B cell (primary cell): ENCODE measurements around the gene RRP1. TPM values are rescaled to one million over a fixed set of nuclear protein-coding genes. Genes with fewer than 3 reads are reported as not detected.

Source experiments
- ATAC-seq: fragments of 200-7000 bp; cut with Tn5 transposase; one replicate; pipeline ENCODE4 v1.10.0; 2021; ENCODE audit warnings: low read depth, mild to moderate bottlenecking, moderate number of reproducible peaks, moderate library complexity
- CTCF ChIA-PET: fragments of 350-600 bp; sonication (Branson Sonifier 250); formaldehyde crosslinking; loops from one replicate; lab custom pipeline; 2021; ENCODE audit warnings: antibody characterized with exemption, inconsistent platforms; lab: Charles Lee
- POLR2A ChIA-PET: fragments of 350-600 bp; sonication (Branson Sonifier 250); formaldehyde crosslinking; loops from one replicate; lab custom pipeline; 2021; ENCODE audit warnings: antibody characterized with exemption; lab: Charles Lee
- DNase-seq: peaks from one replicate; pipeline ENCODE4 v3.0.0; 2013
- H2AFZ ChIP-seq: 2 replicates; pipeline ENCODE4 v1.6.1; 2012; ENCODE audit warnings: mild to moderate bottlenecking, low read depth, low read length; ENCODE audit not compliant: insufficient read depth, poor library complexity, severe bottlenecking
- H3K27ac ChIP-seq, 2 donors: 1 replicate in 1 of 2; 2 replicates in 1 of 2; pipeline ENCODE4 v1.5.1; 2012 to 2013; ENCODE audit warnings: low read length in 2 of 2, mild to moderate bottlenecking in 2 of 2, moderate library complexity in 1 of 2
- H3K27me3 ChIP-seq, 4 experiments: fragments of 200-600 bp in 1 of 4; sonication (generic) in 1 of 4; replicated peaks in 1 of 4; 1 replicate in 2 of 4; 2 replicates in 2 of 4; pipeline versions ENCODE4 v1.6.1 to v1.7.0; 2013 to 2016; ENCODE audit warnings: low read length in 3 of 4, mild to moderate bottlenecking in 2 of 4, mixed read lengths in 1 of 4, moderate library complexity in 1 of 4; ENCODE audit not compliant: insufficient read depth in 4 of 4, control insufficient read depth in 3 of 4; ENCODE audit errors: control extremely low read depth in 1 of 4
- H3K36me3 ChIP-seq, 2 experiments: replicated peaks in 1 of 2; 1 replicate in 1 of 2; 2 replicates in 1 of 2; pipeline versions ENCODE4 v1.6.1 to v1.7.1; 2013; ENCODE audit warnings: low read length in 1 of 2; ENCODE audit not compliant: insufficient read depth in 2 of 2, control insufficient read depth in 1 of 2; ENCODE audit errors: control extremely low read depth in 1 of 2, extremely low read depth in 1 of 2
- H3K4me1 ChIP-seq, 2 donors: fragments of 200-600 bp in 1 of 2; sonication (generic) in 1 of 2; 1 replicate in 1 of 2; 2 replicates in 1 of 2; pipeline versions ENCODE4 v1.5.1 to v1.6.1; 2013 to 2017; ENCODE audit warnings: low read length in 2 of 2; ENCODE audit not compliant: control insufficient read depth in 2 of 2, insufficient read depth in 2 of 2
- H3K4me2 ChIP-seq: replicated peaks from 2 replicates; pipeline ENCODE3; 2012; ENCODE audit warnings: mild to moderate bottlenecking, low read depth, low read length; ENCODE audit not compliant: poor library complexity, severe bottlenecking
- H3K4me3 ChIP-seq, 5 experiments: fragments of 200-600 bp in 1 of 5; sonication (generic) in 1 of 5; 1 replicate in 3 of 5; 2 replicates in 2 of 5; pipeline versions ENCODE4 v1.5.1 to v1.7.0; 2011 to 2016; ENCODE audit warnings: low read length in 4 of 5, mild to moderate bottlenecking in 4 of 5, low read depth in 2 of 5, control low read depth in 1 of 5, moderate library complexity in 1 of 5; ENCODE audit not compliant: insufficient read depth in 1 of 5; ENCODE audit errors: control extremely low read depth in 1 of 5, extremely low read depth in 1 of 5
- H3K79me2 ChIP-seq: fragments of 200-600 bp; sonication (generic); one replicate; pipeline ENCODE4 v1.6.0; 2016; ENCODE audit warnings: low read length; ENCODE audit not compliant: control insufficient read depth, insufficient read depth
- H3K9ac ChIP-seq: fragments of 200-600 bp; sonication (generic); 2 replicates; pipeline ENCODE4 v1.6.1; 2017; ENCODE audit warnings: mild to moderate bottlenecking, low read length, moderate library complexity
- H3K9me3 ChIP-seq, 3 donors: one replicate each; pipeline versions ENCODE4 v1.6.1 to v1.7.1; 2013; ENCODE audit warnings: low read length in 2 of 3; ENCODE audit not compliant: control insufficient read depth in 2 of 3, insufficient read depth in 1 of 3; ENCODE audit errors: control extremely low read depth in 1 of 3
- H4K20me1 ChIP-seq: 2 replicates; pipeline ENCODE4 v1.6.0; 2012; ENCODE audit warnings: mild to moderate bottlenecking, low read length; ENCODE audit not compliant: insufficient read depth, control insufficient read depth, poor library complexity, severe bottlenecking
- H3K27ac Mint-ChIP-seq: one replicate; pipeline ENCODE4 v1.8.0; 2021; ENCODE audit warnings: mixed read lengths
- H3K27me3 Mint-ChIP-seq: one replicate; pipeline ENCODE4 v1.8.0; 2021; ENCODE audit warnings: mixed read lengths
- H3K4me1 Mint-ChIP-seq: one replicate; pipeline ENCODE4 v1.8.0; 2021; ENCODE audit warnings: mixed read lengths
- H3K4me3 Mint-ChIP-seq: one replicate; pipeline ENCODE4 v1.8.0; 2021; ENCODE audit warnings: mixed read lengths
- H3K9me3 Mint-ChIP-seq: one replicate; pipeline ENCODE4 v1.8.0; 2022; ENCODE audit warnings: mixed read lengths; ENCODE audit not compliant: insufficient read depth
- CTCF ChIP-seq: fragments of 200-600 bp; IDR thresholded peaks from one replicate; pipeline ENCODE4 v1.8.0; 2022; ENCODE audit warnings: antibody characterized with exemption, mild to moderate bottlenecking
- EZH2 ChIP-seq: IDR thresholded peaks from 2 replicates; pipeline ENCODE4 v1.6.1; 2012; ENCODE audit warnings: borderline replicate concordance, low read depth, mild to moderate bottlenecking, moderate library complexity, low read length; ENCODE audit not compliant: insufficient read depth, poor library complexity, severe bottlenecking
- WGBS: methylation state at CpG from one replicate; pipeline ENCODE4 v1.1.5; 2013; ENCODE audit warnings: missing lambda C conversion rate; ENCODE audit not compliant: insufficient coverage; 5-methylcytosine and 5-hydroxymethylcytosine counted together
- intact Hi-C: fragments of 100-400 bp; cut with micrococcal nuclease; formaldehyde crosslinking; loops from one replicate; pipeline ENCODE4 v1.10.0; 2022
- polyA plus RNA-seq: library from polyadenylated mRNA; depleted of rRNA; stranded (reverse); fragments of >200 nt; gene quantifications from 2 replicates; pipeline ENCODE4 v1.2.3, GENCODE V29; 2012
- total RNA-seq, 2 donors: library from RNA; stranded (reverse); fragments of 120-200 nt in 1 of 2; gene quantifications; 1 replicate in 1 of 2; 2 replicates in 1 of 2; pipeline versions ENCODE4 v1.2.3 to v1.2.4, GENCODE V29; 2013 to 2022

Gene RRP1
- total and polyA plus RNA-seq, 2 donors (not counting 1 experiment from before 2014, with no cell fraction given): 9.6 to 27.8 TPM

DNA sequence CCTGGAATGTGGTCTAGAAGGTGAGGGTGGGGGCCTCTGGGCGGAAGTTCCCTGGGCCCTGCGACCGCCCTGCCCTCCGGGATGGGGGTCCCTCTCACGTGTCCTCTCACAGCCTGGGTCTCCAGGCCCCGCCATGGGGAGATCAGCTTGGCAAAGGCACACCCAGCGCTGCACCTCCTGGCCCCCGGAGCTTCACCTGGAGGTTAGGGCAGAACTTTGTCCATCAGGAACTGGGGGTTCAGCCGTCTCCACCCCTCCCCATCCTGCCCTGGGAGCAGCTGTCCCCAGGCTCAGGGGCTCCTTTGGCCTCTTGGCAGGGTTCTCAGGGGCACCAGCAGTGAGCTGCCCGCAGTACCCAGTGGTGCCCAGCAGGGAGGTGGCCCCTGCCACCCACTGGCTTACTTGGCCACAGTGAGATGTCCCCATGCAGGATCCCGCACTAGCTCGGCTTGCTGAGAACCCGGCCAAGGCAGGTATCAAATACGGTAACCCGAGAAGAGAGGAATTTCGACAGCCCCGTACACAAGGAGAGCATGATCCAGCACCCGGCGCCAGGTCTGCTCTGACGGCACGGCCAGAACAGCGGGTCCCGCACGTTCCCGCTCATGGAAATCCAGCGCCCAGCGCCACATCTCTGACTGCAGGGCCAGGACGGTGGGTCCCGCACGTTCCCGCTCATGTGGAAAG lies 36.7 kb downstream of the RRP1 start:
- H3K4me3 Mint-ChIP-seq: no peak overlapping the region
- no peaks in the 10 kb centered on the region for H3K4me1 ChIP-seq
- H3K4me2 ChIP-seq: no peak overlapping the region
- H3K9ac ChIP-seq: no peak overlapping the region
- 82% methylated on average over 31 of the region's 31 CpGs for WGBS
- H3K4me1 Mint-ChIP-seq: no peaks in the 10 kb centered on the region
- intact Hi-C loops: no loop called here
- H3K9me3 Mint-ChIP-seq: no peaks in the 10 kb centered on the region
- H3K9me3 ChIP-seq: no peaks in the 10 kb centered on the region
- no peak for TF ChIP-seq EZH2
- TF ChIP-seq CTCF: no peak
- CTCF ChIA-PET: no interaction called here
- no peak overlapping the region for H3K27ac Mint-ChIP-seq
- DNase-seq: no peak
- no peaks in the 10 kb centered on the region for H4K20me1 ChIP-seq
- no peak overlapping the region for H2AFZ ChIP-seq
- H3K4me3 ChIP-seq: no peak overlapping the region
- no peak for ATAC-seq
- H3K79me2 ChIP-seq: no peaks in the 10 kb centered on the region
- POLR2A ChIA-PET: no interaction called here
- no peaks in the 10 kb centered on the region for H3K36me3 ChIP-seq
- H3K27me3 ChIP-seq: peaks cover 0 to 7% (median 0%) of the 10 kb centered on the region in 4 experiments
- peaks cover 11% of the 10 kb centered on the region for H3K27me3 Mint-ChIP-seq
- H3K27ac ChIP-seq: no peak overlapping the region

GRCh38 chr21:43826623-43826974 lies 37.2 kb downstream of the RRP1 start:
- no peaks in the 10 kb centered on the region for H4K20me1 ChIP-seq
- H3K9ac ChIP-seq: no peak overlapping the region
- no peak for DNase-seq
- no peaks in the 10 kb centered on the region for H3K9me3 Mint-ChIP-seq
- no peaks in the 10 kb centered on the region for H3K4me1 Mint-ChIP-seq
- ChIA-PET POLR2A (no interaction called here), CTCF (no interaction called here)
- H3K36me3 ChIP-seq: no peaks in the 10 kb centered on the region
- H3K27ac ChIP-seq: no peak overlapping the region
- H3K4me3 Mint-ChIP-seq: no peak overlapping the region
- H3K9me3 ChIP-seq: no peaks in the 10 kb centered on the region
- ATAC-seq: no peak
- peaks cover 11% of the 10 kb centered on the region for H3K27me3 Mint-ChIP-seq
- no peak overlapping the region for H2AFZ ChIP-seq
- H3K4me3 ChIP-seq: no peak overlapping the region
- H3K4me1 ChIP-seq: no peaks in the 10 kb centered on the region
- no peaks in the 10 kb centered on the region for H3K79me2 ChIP-seq
- no peak overlapping the region for H3K27ac Mint-ChIP-seq
- peaks cover 0 to 7% (median 0%) of the 10 kb centered on the region in 4 experiments for H3K27me3 ChIP-seq
- no peak overlapping the region for H3K4me2 ChIP-seq
- WGBS: 79% methylated on average over 7 of the region's 8 CpGs
- TF ChIP-seq CTCF: no peak
- no peak for TF ChIP-seq EZH2
- intact Hi-C loops: no loop called here
